Measurements from ENCODE around the gene NLGN4Y. TPM values are rescaled to one million over a fixed set of nuclear protein-coding genes. Genes with fewer than 3 reads are reported as not detected.

NLGN4Y gene
- total and polyA plus RNA-seq, 10 of the 15 experiments (the other 5 are each of a cell fraction or from before 2014, with no cell fraction given) = not detected

GRCh38 chrY:14618513-14618912 lies 94.2 kb downstream of the NLGN4Y start:
- no TSS peak for BruUV-seq (replicated peaks)
- no peaks in the 10 kb centered on the region for H4K20me1 ChIP-seq (ENCODE audit: control insufficient read depth, insufficient read depth)
- H2AFZ ChIP-seq (ENCODE audit: control insufficient read depth, low read depth, low read length) = no peak overlapping the region
- no peak overlapping the region for H3K27ac ChIP-seq (ENCODE audit: control insufficient read depth, insufficient read depth)
- H3K4me3 ChIP-seq = no peak overlapping the region
- H3K79me2 ChIP-seq (ENCODE audit: control insufficient read depth, insufficient read depth, low read length) = no peaks in the 10 kb centered on the region
- ChIA-PET SMC1A (ENCODE audit: uncharacterized antibody, unreplicated experiment) (no interaction called here), RAD21 (ENCODE audit: unreplicated experiment) (no interaction called here), CTCF (no interaction called here), POLR2A (no interaction called here)
- DNase-seq (ENCODE audit: low read depth, low spot score) (no peak), ATAC-seq (no peak), FAIRE-seq (no peak)
- H3K9me3 ChIP-seq (replicated peaks; ENCODE audit: control insufficient read depth, insufficient read depth, low read length) = no peaks in the 10 kb centered on the region
- H3K4me1 ChIP-seq (ENCODE audit: control insufficient read depth, insufficient read depth, low read length) = no peaks in the 10 kb centered on the region
- in situ Hi-C loops (cut with MboI) (no loop called here), intact Hi-C loops (cut with micrococcal nuclease; ENCODE audit: unreplicated experiment) (no loop called here)
- no peak overlapping the region for H3K4me2 ChIP-seq (ENCODE audit: control insufficient read depth, insufficient read depth)
- no peaks in the 10 kb centered on the region for H3K36me3 ChIP-seq (ENCODE audit: control insufficient read depth in 2 of 2, insufficient read depth in 2 of 2, low read length in 1 of 2)
- no CpG with 5 or more reads among the region's 2 CpGs for WGBS (ENCODE audit: insufficient coverage, insufficient replicate concordance, low lambda C conversion rate, missing lambda C conversion rate)
- TF ChIP-seq BCLAF1 (IDR thresholded peaks at IDR 0.05) (no peak), CREB1 (IDR thresholded peaks at IDR 0.05; ENCODE audit: low read depth) (no peak), SKIL (IDR thresholded peaks at IDR 0.05; ENCODE audit: low read depth, poor library complexity, severe bottlenecking) (no peak), BACH1 (IDR thresholded peaks at IDR 0.05; ENCODE audit: borderline replicate concordance) (no peak), MTA2 (IDR thresholded peaks at IDR 0.05; ENCODE audit: low read depth) (no peak), ZSCAN29 (IDR thresholded peaks at IDR 0.05) (no peak), MAX (IDR thresholded peaks at IDR 0.05; ENCODE audit: low read depth, low read length) (no peak), RAD51 (IDR thresholded peaks at IDR 0.05) (no peak), PBX3 (IDR thresholded peaks at IDR 0.05; ENCODE audit: insufficient replicate concordance, low read depth, low read length) (no peak), JUND (IDR thresholded peaks at IDR 0.05; ENCODE audit: low read depth, low read length) (no peak), NFXL1 (IDR thresholded peaks at IDR 0.05; ENCODE audit: borderline replicate concordance) (no peak), SUZ12 (IDR thresholded peaks at IDR 0.05; ENCODE audit: unreplicated experiment) (no peak), RAD21 (IDR thresholded peaks at IDR 0.05; ENCODE audit: insufficient read depth, low read depth, low read length) (no peak), RBBP5 (conservative IDR thresholded peaks at IDR 0.05) (no peak), ZNF24 (IDR thresholded peaks at IDR 0.05) (no peak), ZBTB11 (CRISPR knock-in tag; IDR thresholded peaks at IDR 0.05) (no peak)
- no peaks in the 10 kb centered on the region for H3K27me3 ChIP-seq (replicated peaks in 1 of 2; ENCODE audit: control insufficient read depth in 2 of 2, insufficient read depth in 2 of 2, low read length in 1 of 2)
- H3K9ac ChIP-seq (ENCODE audit: control insufficient read depth, insufficient read depth, low read length) = no peak overlapping the region

All from GM12878 (cell line).